Hematopoietic multipotent progenitor cell treated with erythropoietin and hydrocortisone succinate and interleukin-3 and kit ligand, for 6 days (in vitro differentiated cells): ENCODE data around the gene SNX15.

Source experiments
- DNase-seq: peaks from one replicate; pipeline ENCODE4 v3.0.0-alpha.2; 2015

The SNX15 gene

GRCh38 chr11:65016705-65017104, 10.5 kb upstream of the SNX15 start:
- DNase-seq = no peak

DNA sequence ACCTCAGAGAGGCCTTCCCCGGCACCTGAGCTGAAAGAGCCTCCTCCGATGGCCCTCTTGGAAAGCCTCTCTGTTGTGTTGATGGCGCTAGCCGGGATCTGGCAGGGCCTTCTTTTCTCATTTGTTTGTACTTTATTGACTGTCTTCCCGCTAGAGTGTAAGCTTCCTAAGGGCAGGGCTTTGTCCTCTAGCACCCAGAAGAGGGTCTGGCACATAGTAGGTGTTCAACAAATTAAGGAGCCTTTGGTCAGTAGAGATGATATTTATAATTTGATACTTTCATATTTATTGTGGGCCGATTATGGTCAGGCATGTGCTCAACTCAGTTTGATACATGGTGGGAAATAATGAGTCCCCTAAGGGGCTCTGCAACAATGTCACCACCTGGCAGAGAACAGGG, 9.3 kb upstream of the SNX15 start:
- no peak for DNase-seq

- DNase-seq = no peak
Observed at GRCh38 chr11:65019824-65020223, 7.4 kb upstream of the SNX15 start.

DNA sequence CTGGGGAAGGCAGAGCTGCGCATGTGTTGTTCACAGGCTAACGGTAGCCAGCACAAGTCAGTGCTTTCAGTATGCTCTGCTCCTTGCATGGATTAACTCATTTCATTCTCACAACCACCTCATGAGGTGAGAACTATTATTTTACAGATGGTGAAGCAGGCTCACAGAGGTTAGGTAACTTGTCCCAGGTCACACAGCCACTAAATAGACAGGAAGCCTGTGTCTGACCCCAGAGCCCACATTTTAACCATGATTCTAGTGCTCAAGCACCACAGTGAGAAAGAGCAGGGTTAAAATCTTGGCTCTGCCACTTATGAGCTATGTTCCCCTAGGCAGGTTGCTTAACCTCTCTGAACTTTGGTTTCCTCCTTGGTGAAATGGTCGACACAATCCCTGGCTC, 6.2 kb upstream of the SNX15 start:
- no peak for DNase-seq

DNA sequence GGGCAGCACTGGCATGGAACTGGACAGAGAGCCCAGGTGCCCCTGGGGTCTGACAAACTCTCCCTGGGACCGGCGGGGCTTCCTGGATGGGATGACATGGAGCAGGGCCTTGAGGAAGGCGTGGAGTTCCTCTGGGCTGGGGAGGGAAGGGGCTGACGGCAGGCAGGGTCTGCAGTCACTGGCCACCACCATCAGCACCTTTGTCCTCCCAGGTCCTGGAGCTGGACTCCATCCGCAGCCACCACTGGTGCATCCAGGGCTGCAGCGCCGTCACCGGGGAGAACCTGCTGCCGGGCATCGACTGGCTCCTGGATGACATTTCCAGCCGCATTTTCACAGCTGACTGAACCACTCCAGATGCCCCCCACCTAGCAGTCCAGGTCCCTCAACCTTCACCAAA, 5.7 kb upstream of the SNX15 start:
- no peak for DNase-seq

DNA sequence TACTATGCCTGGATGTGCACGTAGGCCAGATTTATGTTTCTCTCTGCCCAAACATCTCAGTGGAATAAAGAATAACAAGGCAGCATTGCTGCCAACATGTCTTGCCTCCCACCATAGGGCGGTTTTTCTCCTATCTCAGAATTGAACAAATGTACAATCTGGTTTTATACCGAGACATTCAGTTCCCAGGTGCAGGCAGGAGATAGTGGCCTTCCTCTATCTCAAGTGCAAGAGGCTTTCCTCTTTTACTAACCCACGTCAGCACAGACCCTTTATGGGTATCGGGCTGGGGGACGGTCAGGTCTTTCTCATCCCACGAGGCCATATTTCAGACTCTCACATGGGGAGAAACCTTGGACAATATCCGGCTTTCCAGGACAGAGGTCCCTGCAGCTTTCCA, 3.7 kb upstream of the SNX15 start:
- peak; percentile 60 for DNase-seq

DNA sequence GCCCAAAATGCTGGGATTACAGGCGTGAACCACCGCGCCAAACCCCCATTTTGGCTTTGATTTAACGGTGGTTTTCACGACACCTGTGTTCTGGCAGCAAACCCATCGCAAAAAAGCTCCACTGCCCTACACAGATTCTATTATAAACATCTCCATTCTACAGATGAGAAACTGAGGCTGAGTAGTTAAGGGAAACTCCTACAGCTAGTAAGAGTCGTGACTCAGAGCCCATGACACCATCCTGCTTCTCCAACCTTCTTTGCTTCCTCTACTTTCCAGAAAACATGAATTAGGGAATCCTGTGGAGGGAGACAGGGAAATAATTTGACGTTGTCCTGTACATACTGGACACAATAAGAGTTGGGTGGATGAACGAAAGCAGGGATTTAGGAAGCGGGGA, 429 bp upstream of the SNX15 start:
- no peak for DNase-seq

GRCh38 chr11:65032216-65032615, 5.0 kb downstream of the SNX15 start:
- no peak for DNase-seq

DNA sequence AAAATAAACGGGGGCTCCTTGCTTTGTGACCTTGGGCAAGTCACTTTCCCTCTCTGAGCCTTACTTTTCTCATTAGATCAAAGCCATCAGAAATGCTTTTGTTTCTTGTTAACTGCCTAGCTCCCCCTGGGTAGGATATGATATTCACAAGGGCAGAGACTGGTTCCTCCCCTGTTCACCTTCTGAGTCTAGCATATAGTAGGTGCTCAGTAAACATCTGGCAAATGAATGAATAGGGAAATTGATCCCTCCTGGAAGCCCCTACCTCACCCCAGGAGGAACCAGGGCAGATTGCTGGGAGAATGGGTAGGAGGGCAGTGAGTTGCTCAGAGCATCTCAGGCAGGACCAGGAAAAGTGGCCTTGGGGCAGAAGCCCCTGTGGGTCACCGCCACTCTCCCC, 7.2 kb downstream of the SNX15 start:
- no peak for DNase-seq

GRCh38 chr11:65035579-65035978, 8.3 kb downstream of the SNX15 start:
- DNase-seq = no peak

GRCh38 chr11:65036931-65037330, 9.7 kb downstream of the SNX15 start:
- DNase-seq = no peak

GRCh38 chr11:65040520-65040846, 13.2 kb downstream of the SNX15 start:
- DNase-seq = no peak

GRCh38 chr11:65040847-65041622, 13.8 kb downstream of the SNX15 start, which contains the start of gene SAC3D1:
SAC3D1 (plus strand) TSS chr11:65041210; CDS start chr11:65041293, 83 bp downstream.
- peak; percentile 99 for DNase-seq

- DNase-seq = no peak
Observed at GRCh38 chr11:65042891-65043290, 15.7 kb downstream of the SNX15 start.

DNA sequence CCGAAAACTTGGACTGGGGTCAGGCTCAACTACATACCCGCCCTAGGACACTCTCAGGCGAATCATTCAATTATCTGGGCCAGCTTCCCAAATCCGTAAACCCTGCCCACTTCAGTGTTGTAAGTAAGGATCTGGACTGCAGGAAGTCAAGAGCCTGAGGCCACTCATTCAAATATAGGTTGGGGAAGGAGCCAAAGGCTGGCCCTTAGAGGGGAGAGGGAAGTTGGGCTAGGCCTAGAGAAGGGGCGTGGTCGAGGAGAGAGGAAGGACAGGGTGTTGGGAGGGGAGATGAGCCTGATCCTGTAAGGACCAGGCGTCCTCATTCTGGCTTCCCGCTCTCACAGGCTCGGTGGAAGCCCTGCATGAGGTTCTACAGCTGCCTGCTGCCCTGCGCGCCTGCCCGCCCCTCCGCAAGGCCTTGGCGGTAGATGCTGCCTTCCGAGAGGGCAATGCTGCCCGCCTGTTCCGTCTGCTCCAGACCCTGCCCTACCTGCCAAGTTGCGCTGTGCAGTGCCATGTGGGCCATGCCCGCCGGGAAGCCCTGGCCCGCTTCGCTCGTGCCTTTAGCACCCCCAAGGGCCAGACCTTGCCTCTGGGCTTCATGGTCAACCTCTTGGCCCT, 16.8 kb downstream of the SNX15 start:
- DNase-seq = peak; percentile 45

DNA sequence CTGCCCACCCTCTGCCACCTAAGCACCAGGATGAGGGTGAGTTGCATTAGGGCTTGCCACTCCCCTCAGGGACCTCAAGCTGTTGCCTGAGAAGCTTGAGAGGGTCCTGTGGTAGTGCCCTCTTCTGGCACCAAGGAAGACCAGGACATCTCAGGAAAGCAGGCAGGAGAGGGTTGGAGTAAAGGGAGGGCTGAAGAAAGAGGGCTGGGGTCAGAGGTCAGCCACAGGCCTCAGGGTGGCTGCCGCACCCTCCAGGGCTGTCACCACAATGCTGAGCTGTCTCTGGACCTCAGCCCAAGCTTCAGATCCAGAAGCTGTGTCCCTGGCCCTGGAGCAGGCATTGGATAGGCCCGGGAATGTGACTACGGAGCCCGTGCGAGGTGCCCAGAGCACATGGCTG, 17.8 kb downstream of the SNX15 start:
- DNase-seq = no peak

DNA sequence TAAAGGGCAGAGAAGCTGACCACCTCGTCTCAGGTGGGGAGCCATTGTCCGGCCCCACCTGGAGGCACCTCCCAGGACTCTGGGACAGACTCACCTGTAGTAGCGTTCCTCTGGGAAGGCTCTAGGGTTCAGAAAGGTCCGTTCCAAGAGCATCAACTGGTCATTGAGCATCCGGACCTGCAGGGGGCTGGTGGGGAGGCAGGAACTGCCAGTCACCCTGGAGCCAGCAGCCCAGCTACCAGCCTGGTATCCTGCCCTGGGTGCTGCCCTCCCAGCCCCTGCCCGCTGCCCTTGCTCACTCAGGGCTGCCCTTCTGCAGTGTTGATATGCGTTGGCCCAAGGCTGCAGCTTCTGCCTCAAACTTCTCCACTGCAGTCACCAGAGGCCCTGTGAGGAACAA, 18.5 kb downstream of the SNX15 start:
- DNase-seq = no peak

DNA sequence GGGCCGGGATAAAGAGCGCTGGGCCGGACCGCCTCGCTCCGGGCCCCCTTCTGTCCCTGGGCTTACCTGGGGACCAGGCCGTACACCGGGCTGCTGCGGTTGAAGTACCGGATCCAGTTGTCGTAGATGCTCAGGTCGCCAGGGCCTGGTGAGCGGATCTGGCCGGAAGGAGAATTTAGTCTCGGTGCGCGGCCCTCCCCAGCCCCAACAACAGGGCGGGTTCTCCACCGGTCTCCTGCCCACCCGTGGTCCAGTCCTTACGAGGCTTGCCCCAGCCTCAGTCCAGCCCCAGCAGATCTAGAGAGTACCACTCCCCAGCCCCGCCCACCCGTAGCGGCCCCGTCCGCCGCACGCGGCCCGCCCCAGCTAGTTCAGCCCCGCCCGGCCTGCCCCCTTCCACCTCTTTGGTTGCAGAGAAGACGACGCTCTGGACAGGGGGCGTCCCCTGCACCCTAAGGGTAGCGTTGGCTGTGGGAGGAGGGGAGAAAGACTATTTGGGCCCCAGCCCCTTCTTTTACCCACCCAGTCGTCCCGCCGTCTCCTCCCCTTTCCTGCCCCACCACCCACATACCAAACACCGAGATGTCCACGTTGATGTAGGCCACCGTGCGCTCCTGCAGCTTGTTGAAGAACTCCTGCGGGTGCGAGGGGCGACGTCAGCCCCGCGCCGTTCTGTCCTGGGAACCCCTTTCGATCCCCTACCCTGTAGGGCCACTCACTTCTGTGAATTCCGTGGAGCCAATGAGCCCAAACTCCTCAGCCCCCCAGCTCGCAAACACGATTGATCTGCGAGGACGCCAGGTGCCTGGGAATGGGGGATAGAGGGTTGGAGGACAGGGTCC, 20.6 kb downstream of the SNX15 start:
- peak; percentile 44 for DNase-seq

DNA sequence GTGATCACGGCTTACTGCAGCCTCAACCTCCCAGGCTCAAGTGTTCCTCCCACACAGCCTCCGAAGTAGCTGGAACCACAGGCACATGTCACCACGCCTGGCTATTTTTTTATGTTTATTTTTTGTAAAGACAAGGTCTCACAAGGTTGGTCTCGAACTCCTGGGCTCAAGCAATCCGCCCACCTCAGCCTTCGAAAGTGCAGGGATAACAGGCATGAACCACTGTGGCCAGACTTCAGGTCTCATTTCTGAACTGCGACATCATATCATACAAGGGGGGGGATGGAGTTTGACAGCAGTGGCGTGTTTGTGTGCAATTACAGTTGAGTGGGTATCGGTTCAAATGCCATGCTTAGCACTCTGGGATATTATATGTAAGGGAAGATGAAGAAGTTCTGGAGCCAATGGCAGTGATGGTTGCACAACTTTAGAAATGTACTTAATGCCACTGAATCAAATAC, 24.2 kb downstream of the SNX15 start:
- no peak for DNase-seq

DNA sequence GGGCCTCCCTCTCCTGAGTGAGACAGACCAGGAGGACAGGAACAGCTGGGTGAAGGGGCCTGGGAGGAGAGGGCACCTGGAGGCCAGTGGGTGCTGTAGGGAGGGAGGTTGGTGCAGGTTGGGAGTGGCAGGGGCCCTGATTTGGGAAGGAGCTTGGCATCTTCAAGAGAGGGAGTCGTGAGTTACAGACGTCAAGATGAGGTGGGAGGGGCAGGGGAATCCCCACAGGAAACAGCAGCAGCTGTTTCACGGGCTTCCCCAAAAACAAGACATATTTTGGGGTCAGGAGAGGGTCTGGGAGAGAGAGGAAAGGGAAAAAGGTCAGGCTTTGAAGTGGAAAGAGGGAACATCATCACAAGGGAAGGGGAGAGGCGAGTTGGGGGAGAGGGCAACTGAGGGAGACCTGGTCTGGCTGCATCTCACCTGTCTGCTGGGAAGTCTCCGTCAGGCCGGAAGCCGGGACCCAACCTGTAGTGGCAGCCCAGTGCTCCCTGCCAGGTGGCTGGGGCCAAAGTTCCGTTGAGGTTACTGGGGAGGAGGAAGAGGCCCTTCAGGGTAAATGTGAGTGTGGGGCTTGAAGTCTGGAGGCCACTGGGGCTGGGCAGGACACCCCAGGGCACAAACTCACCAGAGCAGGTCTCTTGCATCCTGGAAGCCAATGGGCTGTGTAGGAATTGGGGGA, 26.7 kb downstream of the SNX15 start:
- DNase-seq = no peak

DNA sequence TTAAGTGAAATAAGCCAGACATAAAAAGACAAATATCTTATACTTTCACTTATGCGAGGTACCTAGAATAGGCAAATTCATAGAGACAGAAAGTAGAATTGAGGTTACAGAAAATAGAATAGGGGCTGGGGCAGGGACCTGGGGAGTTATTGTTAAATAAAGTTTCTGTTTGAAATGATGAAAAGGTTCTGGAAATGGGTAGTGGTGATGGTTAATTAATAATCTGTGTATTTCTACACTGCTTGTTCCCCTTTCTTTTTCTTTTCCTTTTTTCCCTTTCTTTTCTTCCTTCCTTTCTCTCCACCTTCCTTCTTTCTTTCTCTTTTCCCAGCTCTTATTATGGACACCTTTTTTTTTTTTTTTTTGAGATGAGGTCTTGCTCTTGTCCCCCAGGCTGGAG, 28.3 kb downstream of the SNX15 start:
- no peak for DNase-seq

DNA sequence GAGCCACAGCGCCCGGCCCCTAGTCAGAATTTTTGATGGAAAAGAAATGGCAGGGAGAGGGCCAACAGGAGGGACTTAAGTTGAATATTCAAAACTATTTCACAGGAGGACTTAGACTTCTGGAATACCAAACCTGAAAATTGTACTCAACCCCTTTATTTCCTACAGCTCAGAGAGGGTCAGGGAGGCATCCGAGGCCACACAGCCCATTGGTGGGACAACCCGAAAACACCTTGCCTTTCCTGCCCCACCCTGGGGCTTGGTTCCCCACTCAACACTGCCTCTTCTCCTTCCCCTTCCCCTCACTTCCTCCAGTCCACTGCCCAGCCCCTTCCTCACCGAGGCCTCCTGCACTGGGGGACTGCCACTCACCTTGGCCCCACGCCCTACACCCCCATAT, 29.8 kb downstream of the SNX15 start:
- no peak for DNase-seq

GRCh38 chr11:65057526-65057925, 30.3 kb downstream of the SNX15 start:
- no peak for DNase-seq
